HG03103 (cell line): Measurements from ENCODE around the gene GDAP1L1.

Source experiments
- ATAC-seq: cut with Tn5 transposase; IDR thresholded peaks from one replicate; pipeline ENCODE4 v1.9.1; 2021; ENCODE audit warnings: low read depth; ENCODE audit not compliant: unreplicated experiment

The GDAP1L1 gene

GRCh38 chr20:44251284-44251683 is 4.2 kb downstream of the GDAP1L1 start:
- ATAC-seq: no peak

- no peak for ATAC-seq
Measured at GRCh38 chr20:44253528-44253927, 6.4 kb downstream of the GDAP1L1 start.

- ATAC-seq: no peak
Measured at GRCh38 chr20:44254073-44254472, 7.0 kb downstream of the GDAP1L1 start.

GRCh38 chr20:44255942-44256341 is 8.8 kb downstream of the GDAP1L1 start:
- no peak for ATAC-seq

- no peak for ATAC-seq
Measured at GRCh38 chr20:44256961-44257360, 9.9 kb downstream of the GDAP1L1 start.

- ATAC-seq: no peak
Measured at GRCh38 chr20:44258226-44258890, 11.2 kb downstream of the GDAP1L1 start.

GRCh38 chr20:44264287-44264686 is 17.2 kb downstream of the GDAP1L1 start:
- ATAC-seq: no peak

- ATAC-seq: no peak
Measured at GRCh38 chr20:44268802-44269201, 21.7 kb downstream of the GDAP1L1 start.

GRCh38 chr20:44271915-44272663 is 25.0 kb downstream of the GDAP1L1 start:
- no peak for ATAC-seq

- ATAC-seq: no peak
Measured at GRCh38 chr20:44273231-44274215, 26.4 kb downstream of the GDAP1L1 start.

GRCh38 chr20:44274303-44275017 is 27.4 kb downstream of the GDAP1L1 start:
- no peak for ATAC-seq

- ATAC-seq: no peak
Measured at GRCh38 chr20:44279228-44279627, 32.1 kb downstream of the GDAP1L1 start.

- no peak for ATAC-seq
Measured at GRCh38 chr20:44280387-44280786, 33.3 kb downstream of the GDAP1L1 start.

GRCh38 chr20:44282192-44282591 is 35.1 kb downstream of the GDAP1L1 start:
- ATAC-seq: no peak

GRCh38 chr20:44284032-44284431 is 36.9 kb downstream of the GDAP1L1 start:
- no peak for ATAC-seq

GRCh38 chr20:44287272-44288097 is 40.4 kb downstream of the GDAP1L1 start:
- no peak for ATAC-seq

GRCh38 chr20:44288252-44288651 is 41.1 kb downstream of the GDAP1L1 start:
- ATAC-seq: no peak

- ATAC-seq: no peak
Measured at GRCh38 chr20:44291754-44292153, 44.6 kb downstream of the GDAP1L1 start.

GRCh38 chr20:44296011-44296410 is 48.9 kb downstream of the GDAP1L1 start:
- ATAC-seq: no peak

- no peak for ATAC-seq
Measured at GRCh38 chr20:44297721-44298120, 50.6 kb downstream of the GDAP1L1 start.
